ENCODE measurements around the gene RHEB.

The RHEB gene

DNA sequence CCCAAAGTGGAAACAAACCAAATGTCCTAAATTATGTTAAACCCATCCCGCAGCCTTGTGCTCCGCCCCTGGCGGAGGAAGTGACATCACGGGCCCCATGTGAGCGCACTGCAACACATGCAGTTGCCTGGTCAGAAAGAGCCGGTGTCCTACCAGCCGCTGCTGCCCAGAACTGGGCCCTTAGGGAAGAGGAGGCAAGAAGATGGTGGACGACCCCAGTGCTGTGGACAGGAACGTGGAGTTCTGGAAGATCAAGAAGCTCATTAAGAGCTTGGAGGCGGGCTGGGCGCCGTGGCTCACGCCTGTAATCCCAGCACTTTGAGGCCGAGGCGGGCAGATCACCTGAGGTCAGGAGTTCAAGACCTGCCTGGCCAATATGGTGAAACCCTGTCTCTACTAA, 18.0 kb downstream of the RHEB start:
- TF ChIP-seq, protein P1, sequence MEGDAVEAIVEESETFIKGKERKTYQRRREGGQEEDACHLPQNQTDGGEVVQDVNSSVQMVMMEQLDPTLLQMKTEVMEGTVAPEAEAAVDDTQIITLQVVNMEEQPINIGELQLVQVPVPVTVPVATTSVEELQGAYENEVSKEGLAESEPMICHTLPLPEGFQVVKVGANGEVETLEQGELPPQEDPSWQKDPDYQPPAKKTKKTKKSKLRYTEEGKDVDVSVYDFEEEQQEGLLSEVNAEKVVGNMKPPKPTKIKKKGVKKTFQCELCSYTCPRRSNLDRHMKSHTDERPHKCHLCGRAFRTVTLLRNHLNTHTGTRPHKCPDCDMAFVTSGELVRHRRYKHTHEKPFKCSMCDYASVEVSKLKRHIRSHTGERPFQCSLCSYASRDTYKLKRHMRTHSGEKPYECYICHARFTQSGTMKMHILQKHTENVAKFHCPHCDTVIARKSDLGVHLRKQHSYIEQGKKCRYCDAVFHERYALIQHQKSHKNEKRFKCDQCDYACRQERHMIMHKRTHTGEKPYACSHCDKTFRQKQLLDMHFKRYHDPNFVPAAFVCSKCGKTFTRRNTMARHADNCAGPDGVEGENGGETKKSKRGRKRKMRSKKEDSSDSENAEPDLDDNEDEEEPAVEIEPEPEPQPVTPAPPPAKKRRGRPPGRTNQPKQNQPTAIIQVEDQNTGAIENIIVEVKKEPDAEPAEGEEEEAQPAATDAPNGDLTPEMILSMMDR (conservative IDR thresholded peaks at IDR 0.05) = no peak
- H3K27ac ChIP-seq = no peak overlapping the region

DNA sequence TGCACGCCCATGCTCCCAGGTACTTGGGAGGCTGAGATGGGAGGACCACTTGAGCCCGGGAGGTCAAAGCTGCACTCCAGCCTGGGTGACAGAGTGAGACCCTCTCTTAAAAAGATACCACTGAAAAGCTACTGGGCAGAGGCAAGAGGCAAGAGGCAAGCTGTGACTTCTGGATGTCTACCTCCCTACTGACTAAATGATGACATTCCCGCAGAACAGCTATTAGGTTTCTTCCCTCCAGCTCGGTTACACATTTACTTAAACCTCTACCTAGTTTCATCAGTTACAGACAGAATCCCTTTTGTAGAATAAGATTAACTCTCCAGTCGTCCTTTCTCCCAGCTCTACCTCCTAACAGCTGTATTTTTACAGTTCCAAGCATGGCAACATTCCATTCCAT, 21.2 kb downstream of the RHEB start:
- TF ChIP-seq, protein P1 (conservative IDR thresholded peaks at IDR 0.05) = no peak

GRCh38 chr7:151497306-151497871, 22.3 kb downstream of the RHEB start:
- H3K27ac ChIP-seq = peak overlapping the region; percentile 79; the same call in 1 of the 2 replicates

More for the DNA sequence above, 21.2 kb downstream of the RHEB start:
- H3K27ac ChIP-seq = no peak overlapping the region

DNA sequence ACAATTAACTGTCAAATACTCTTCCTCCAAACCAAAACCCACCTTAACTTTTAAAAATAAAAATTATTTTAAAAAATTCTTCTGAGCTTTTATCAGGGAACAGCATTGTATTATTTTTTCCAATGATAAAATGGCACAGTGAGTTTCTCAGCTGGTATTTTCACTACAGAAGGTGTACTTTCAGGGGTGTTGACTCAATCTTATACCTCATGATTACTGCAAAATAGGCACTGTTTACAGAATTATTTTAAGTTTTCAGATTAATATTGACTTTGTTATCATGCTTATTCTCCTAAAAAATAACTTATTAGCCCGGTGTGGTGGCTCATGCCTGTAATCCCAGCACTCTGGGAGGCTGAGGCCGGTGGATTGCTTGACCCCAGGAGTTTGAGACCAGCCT, 24.3 kb downstream of the RHEB start:
- H3K27ac ChIP-seq = peak overlapping the region; percentile 79
- TF ChIP-seq, protein P1 (conservative IDR thresholded peaks at IDR 0.05) = no peak

More at GRCh38 chr7:151497306-151497871, 22.3 kb downstream of the RHEB start:
- TF ChIP-seq, protein P1 (conservative IDR thresholded peaks at IDR 0.05) = no peak

DNA sequence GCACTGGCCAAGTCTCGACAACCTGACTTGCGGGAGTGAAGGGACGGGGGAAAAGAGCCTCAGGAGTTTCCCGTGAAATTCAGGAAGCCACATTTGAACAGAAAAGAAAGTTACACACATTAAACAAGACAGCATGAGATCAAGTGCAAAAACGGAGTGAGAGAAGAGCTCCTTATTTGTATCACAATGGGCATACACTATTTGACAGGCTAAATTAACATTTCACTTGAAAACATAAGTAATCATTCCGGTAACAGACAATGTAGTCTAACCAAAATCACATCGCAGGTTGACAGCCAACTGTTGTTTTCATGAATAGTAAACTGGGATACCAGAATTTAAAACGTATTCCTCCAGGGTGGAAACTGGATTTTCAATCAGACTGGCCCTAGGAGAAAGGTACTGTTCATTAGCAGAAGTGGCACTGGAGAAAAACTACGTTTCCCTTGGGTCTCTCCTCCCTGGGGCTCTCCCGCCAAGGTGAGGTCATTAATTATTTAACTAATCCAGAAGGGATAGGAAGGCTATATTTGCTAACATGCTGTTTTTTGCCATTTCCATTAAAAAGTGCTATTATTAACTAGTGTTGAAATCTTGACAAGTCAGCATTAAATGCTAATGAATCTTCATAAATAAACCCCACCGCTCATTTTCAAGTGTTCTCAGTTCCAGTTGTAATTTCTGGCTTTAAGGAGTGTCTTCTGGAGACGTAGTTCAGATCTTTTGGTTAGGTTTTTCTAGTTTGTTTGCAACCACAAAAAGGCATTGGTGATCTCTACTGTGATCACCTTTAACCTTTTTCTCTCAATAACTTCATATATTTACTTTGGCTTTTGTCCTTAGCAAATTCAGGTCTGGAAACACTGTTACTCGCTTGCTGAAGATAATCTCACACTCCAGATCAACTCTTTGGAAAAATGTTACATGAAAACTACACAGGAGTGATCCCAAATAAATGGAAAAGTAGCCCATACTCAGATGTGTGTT, 25.1 kb downstream of the RHEB start:
- TF ChIP-seq, protein P1 (conservative IDR thresholded peaks at IDR 0.05) = no peak
- H3K27ac ChIP-seq = peak overlapping the region; percentile 79

DNA sequence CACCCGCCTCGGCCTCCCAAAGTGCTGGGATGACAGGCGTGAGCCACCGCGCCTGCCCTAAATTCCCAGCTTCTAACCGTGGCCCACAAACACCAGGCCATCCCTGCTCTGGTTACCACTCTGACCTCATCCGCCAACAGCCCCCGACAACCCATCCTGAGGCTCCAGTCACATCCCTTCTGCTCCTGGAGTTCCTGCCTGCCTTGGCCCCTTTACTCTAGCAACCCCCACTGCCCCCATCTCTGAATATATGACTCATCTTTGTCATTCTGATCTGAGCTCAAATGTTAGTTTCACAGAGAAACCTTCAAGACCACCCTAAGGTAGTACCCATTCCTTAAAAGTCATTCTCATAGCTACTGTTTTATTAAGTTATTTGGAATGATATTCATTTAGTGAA, 26.6 kb downstream of the RHEB start:
- peak overlapping the region; percentile 79 for H3K27ac ChIP-seq
- TF ChIP-seq, protein P1 (conservative IDR thresholded peaks at IDR 0.05) = no peak

DNA sequence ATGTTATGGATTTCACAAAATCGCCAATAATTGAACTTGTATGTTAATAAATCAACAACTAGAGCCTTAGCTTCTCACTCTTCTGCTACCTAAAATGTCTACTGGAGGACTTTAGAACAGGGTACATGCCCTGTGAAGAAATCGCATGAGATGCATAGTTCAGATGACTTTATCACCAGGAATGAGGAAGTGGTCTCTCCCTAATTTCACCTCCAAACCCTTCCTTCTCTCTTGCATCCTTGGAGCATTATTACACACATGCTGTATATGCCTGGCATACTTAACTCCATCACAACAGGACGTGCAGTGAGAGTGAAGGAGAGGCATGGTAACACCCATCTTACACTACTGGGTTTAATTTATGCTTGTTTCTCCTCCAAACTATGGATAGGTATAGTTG, 27.8 kb downstream of the RHEB start:
- H3K27ac ChIP-seq = no peak overlapping the region
- TF ChIP-seq, protein P1 (conservative IDR thresholded peaks at IDR 0.05) = no peak
